OCI-M1 (cell line): ENCODE measurements around the gene ADAM19.
"Not testable (repeated sequence)": the region's sequence is repeated elsewhere in the genome, so short reads cannot be mapped to it uniquely, and the experiment has no call there.

Source experiments
- DNase-seq: peaks from one replicate; lab custom pipeline; 2025; lab: John Stamatoyannopoulos, UW

The ADAM19 gene

DNA sequence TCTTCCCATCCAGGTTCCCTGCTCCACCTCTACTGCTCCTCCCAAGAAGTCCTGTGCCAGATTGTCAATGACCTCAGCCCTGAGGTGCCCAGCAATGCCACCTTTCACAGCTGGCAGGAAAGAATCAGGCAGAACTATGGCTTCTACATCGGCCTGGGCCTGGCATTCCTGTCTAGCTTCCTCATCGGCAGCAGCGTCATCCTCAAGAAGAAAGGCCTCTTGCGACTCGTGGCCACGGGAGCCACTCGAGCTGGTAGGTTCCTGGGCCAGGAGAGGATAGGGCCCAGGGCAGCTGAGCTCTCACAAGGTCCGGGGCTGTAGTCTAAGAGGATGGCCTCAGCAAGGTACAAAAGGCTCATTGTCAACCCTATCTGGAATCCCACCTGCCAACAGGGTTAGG is 112.5 kb downstream of the ADAM19 start:
- DNase-seq = no peak

DNA sequence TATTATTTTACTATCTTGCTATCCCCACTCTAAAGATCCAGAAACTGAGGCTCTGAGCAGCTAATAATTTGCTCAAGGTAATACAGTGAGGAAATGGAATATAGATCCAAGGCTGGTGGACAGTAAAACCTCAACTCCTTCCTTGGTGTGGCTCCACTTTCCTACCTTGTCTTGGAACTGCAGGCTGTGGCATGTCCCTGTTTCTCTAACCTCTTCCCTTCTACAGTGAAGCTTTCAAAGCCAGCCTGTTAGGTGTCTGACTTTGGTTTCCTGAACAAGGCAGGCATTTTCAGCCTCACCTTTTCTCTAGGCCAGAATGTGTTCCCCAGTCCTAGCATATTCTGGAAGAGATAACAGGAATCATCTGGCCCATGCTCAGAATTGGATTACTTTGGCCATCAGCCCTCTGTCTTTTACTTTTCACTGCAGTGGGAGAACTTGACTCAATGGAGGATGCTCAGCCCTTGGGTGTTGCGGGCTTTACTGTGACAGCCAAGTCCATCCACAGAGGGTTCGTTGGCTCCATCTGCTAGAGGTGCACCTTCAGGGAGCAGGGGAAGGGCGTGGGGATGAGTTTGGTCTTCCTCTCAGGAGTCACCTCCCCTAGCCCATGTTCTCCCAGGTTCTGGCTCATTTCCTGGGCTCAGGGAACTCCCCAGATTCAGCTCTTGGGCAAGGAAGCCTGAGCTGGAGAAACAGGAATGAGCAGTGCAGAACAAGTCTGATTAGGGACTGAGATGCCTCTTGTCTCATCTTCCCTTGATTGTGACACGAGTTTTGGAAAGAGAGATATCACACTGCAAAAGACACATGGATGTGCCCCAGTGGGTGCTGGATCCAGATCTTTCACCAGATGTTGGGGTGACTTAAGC is 114.4 kb downstream of the ADAM19 start:
- DNase-seq = no peak

DNA sequence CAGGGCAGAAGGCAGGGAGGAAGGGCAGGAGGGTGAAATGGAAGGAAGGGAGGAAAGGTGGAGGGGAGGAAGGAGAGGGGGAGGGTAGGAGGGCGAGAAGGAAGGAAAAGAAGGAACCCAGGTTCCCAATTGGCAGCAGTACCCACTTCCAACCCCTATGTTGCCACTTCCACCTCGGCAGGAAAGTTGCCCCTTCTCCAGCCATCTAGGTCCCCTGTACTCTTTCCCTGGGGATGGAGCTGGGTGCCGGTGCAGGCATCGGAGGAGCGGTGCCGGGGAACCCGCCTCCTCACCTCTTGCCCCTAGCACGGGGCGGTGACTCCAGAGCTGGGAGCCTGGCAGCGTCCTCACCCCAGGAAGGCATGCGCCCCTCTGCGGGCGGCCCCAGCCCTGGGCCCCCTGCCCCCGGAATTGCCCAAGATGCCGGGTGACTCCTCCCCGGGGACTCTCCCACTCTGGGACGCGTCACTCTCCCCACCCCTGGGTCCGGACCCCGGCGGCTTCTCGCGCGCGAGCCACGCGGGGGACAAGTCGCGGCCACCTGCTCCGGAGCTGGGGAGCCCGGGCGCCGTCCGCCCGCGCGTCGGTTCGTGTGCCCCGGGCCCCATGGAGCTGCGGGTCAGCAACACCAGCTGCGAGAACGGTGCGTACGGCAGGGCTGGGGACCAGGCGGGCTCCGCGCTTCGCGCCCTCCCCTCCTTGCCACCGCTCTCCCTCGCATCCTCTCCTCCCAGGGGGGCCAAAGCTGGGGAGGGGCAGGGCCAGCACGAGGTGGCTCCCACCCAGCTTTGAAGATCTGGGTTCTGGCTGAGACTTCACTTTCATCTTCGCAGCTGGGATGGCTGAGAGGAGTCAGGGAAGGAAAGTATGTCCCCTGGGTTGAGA is 115.6 kb downstream of the ADAM19 start, which contains the start of gene NIPAL4:
Gene NIPAL4 (plus strand): TSS at position 499 of the 885 bp plus-strand sequence. CDS start 108 bp downstream, at position 607.
- no peak for DNase-seq

DNA sequence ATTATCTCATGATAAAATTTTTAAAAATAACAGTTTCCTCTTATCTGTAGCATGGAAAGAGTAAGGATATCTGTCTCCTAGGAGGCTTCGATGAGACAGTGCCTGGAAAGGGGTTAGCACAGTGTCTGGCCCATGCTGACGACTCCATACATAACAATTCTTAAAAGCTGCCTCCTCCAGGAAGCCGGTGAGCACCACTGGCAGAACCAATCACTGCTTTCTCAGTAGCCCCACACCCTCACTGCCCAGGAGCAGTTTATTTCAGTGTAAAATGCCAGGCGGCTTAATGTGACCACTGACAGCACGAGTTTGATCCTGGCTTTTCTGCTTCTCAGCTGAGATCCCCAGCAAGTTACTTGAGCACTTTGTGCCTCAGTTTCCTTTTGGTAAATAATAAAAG is 116.7 kb downstream of the ADAM19 start:
- DNase-seq = no peak

DNA sequence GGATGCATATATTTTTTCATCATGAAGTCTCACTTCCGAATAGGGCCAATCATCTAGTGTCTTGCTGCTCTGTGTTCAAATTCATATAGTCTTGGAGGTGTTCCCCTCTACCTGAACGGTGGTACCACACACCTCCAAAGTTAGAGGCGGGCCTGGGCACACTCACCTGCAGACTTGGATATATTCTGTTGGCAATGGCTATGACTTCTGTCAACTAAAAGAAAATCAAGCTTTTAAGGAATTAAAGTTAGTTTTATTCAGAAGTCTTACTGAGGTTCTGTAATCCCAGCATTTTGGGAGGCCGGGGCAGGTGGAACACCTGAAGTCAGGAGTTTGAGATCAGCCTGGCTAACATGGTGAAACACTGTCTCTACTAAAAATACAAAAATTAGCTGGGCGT is 118.2 kb downstream of the ADAM19 start:
- DNase-seq = no peak

DNA sequence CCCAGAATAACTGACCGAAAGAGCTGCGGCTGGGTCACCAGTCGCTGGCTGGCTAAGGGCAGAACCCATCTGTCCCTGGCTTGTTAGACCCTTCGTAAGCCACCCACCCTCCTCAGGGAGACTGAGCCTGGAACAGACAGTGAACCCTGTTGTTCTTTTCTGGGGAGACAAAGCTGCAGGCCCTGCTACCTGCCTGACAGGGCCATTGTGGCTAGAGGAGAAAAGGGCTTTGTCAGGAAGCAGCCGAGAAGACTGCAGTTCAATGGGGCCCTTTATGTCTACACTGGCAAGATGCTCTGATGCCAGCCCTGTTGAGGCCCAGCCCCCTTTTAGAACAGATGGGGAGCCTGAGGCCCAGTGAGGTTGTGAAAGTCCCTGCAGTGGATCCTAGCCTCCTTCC is 119.3 kb downstream of the ADAM19 start:
- no peak for DNase-seq

DNA sequence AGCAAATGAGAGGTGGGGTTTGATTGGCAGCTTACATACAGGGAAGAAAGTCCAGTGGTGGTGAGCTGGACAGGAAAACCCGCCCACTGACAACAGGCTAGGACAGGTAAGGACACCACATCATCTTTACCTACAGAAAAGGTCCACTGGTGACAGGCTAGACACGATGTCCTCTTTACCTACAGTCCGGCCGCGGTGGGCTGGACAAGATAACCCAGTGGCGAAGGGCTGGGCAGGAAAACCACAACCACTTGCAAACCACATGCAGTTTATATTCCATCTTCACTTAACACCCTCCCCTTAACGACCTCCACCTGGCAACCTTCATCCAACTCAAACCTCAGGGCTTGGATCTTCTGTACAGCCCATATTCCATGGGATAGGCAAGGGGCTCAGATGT is 120.5 kb downstream of the ADAM19 start:
- DNase-seq = no peak

DNA sequence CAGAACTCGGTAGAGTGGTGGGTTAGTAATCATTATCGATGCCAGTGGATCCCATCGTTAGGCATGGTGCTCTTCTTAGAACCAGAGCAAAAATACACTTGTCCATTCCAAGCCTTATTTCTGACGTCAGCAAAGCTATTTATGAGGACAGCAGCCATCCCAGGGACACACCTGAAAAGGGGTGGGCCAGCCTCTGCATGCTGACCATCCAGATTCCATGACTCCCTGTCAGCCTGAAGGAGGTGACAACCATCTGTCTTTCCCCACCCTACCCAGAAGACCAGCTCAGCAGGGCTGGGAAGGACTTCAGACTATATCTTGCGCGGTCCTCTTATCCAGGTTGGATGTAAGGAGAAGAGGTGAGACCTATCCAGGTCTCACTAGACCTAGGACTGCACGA is 121.3 kb downstream of the ADAM19 start:
- DNase-seq = no peak

DNA sequence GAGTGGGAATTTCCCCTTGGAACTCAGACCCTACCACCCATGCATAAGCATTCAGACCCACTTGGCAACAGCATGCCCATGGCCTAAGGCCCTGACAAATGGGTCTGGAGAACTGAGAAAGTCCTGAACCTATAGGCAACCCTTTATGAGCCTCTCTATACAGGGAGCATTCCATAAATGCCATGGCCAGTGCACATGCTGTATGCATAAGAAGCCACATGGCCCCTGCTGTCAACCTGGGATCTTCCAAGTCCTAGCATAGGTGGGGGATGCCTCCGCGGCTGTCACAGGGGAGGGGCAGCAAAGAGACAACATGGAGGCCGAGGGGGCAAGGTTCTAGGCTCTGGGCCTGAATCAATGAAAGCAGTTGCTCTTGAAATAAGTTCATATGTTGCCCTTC is 123.8 kb downstream of the ADAM19 start:
- no peak for DNase-seq

DNA sequence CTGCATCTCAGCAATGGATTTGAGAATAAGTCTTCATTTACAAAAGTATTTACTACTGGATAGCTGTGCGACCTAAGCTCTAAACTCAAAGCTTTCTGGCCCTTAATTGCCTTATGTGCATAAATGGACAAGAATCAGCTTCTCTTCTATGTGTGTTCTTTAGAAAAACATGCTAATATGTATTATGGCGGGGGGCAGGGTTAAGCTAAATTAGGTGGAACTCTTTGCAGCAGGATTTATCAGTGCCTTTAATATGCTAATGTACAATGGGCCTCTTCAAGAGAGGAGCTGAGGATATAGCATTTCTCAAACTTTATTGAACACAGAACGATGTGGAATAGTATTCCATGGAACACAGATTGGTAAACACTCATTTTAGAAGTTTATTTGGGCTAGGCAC is 125.6 kb downstream of the ADAM19 start:
- DNase-seq = no peak

DNA sequence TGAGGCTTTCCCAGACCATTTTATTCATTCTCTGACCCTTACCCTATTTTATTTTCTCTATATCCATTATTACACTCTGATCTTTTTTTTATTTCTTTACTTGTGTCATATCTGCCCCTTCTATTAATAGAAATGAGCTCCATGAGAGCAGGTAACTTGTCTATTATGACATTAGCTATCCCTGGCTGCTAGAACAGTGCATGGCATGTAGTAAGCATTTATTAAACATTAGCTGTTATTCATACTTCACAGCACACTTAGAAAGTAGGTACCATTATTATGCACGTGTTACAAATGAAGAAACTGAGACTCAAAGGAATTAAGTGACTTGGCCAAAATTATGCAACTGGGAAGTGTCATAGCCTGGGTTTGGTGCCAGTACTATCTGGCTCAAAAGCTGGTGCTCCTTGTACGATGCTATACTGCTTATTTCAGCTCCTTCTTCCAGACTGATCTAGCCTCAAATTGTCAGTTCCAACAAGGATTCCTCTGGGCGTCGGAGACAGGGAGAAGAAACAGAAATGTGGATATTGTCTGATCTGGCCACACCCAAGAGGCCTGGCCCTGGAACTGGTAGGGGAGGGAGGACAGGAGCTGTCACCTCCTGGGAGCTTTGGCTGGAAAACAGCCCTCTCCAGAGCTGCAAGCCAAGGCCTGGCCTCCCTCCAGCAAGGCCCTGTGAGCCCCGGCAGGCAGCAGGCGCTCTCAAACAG is 126.4 kb downstream of the ADAM19 start:
- no peak for DNase-seq

DNA sequence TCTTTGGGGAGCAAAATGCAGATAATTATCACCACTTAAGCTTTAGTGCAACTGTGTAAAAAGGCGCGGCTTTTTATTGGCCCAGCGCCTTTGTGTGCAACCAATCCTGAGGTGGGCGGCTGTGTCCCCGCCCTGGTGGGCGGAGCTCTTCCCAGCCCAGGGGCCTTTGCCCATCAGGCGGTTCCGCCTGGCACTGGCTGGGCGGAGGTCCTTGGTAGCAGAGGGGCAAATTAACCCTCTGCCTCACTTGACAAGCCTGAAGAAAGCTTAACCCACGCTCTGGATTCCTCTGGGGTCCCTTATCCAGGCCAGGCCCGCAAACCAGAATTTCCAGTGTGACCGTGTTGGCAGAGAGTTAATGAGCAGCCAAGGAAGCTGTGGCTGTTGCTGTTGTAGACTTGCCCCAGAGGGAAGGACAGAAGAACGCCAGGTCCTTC is 128.4 kb downstream of the ADAM19 start:
- no peak for DNase-seq

DNA sequence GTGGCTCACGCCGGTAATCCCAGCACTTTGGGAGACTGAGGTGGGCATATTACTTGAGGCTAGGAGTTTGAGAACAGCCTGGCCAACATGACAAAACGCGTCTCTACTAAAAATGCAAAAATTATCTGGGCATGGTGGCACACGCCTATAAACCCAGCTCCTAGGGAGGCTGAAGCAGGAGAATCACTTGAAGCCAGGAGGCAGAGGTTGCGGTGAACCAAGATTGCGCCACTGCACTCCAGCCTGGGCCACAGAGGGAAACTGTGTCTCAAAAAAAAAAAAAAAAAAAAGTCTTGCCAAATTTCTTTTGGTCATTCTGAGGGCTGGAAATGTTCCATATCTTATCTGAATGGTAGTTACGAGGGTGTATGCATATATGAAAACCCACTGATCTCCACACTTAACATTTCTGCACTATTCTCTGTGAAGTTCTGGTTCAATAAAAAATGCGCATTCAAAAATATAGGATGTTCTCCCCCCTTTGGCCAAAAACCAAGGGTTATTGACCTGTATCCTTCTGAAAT is 129.1 kb downstream of the ADAM19 start:
- peak; percentile 40 for DNase-seq

DNA sequence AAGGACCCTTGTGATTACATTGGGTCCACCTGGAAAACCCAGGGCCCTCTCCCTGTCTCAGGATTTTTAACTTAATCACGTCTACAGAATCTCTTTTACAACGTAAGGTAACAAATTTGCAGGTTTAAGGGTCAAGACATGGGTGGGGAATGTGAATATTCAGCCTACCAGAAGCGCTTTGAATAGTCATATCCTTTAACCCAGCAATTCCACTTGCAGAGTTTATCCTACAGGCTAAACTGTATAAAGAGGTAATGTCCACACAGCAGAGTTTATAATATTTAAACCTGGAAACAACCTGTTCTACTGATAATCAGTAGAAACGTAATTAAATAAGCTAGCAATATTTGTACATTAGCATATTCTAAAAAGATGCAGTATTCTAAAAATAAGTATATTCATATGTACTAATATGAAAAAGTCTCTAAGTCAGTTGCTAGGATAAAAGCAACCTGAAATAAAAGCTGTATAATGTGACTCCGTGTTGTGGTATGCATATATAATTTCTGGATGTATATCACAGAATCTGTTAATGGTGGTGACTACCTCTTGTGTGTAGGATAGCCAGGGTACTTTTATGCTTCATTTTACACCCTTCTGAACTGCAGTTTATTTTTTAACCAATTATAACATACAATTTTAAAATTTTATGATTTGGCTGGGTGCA is 129.7 kb downstream of the ADAM19 start:
- no peak for DNase-seq

DNA sequence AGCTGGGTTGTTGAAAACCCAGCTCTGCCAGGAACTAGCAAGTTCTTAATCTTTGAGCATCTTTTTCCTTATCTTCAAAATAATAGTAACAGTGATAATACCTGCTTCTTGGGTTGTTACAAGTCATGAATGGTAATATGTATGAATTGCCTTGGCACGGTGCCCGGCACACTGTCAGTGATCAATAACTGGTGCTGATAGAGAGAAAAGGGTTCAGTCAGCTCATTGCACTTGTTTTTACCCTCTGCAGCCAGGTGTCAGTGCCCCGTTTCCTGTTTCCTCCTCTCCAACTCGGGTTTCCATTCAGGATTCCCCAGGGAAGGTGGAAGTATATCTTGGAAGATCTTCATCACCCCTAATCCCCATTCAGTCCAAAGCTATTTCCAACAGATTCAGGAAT is 131.4 kb downstream of the ADAM19 start:
- no peak for DNase-seq

DNA sequence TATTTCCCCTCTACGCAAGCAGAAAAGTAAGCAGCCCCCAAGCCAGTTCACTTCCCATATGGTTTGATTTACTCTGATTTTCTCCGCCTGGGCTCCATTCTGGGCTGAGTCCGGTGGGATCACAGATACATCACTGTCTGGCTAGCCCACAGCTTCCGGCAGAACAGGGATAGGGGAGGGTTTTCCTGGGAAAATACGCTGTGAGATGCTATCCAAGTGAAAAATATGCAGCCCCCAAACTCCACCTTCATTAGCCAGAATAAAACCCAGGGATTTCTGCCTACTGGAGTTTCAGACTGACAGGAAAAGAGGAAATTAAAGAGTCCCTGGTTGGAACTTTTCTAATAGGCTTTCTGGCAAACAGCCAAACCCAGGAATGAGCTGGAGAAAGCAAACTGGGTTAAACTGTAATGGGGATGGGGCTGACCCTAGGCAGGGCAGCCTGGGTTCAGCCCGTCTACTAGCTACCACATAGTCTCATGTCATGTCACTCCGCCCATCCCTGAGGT is 132.5 kb downstream of the ADAM19 start:
- DNase-seq = no peak

DNA sequence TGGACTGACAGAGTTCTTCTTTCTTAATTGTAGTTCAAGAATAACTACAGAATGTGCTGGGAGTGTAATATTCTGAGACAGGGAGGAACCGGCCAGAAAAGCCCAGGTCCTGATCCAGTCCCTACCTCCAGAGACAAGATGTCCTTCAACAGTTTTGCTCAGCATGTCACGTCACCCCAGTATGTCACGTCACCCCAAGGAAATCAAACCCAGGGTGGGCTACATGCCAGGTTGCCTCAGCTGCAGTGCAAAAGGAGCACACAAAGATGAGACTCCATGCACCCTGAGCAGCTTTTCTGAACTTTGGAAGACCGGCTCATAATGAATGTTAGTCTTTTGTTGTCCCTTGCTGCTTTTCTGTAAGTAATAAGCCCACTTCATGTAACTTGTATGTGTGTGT is 141.5 kb downstream of the ADAM19 start:
- DNase-seq = no peak

DNA sequence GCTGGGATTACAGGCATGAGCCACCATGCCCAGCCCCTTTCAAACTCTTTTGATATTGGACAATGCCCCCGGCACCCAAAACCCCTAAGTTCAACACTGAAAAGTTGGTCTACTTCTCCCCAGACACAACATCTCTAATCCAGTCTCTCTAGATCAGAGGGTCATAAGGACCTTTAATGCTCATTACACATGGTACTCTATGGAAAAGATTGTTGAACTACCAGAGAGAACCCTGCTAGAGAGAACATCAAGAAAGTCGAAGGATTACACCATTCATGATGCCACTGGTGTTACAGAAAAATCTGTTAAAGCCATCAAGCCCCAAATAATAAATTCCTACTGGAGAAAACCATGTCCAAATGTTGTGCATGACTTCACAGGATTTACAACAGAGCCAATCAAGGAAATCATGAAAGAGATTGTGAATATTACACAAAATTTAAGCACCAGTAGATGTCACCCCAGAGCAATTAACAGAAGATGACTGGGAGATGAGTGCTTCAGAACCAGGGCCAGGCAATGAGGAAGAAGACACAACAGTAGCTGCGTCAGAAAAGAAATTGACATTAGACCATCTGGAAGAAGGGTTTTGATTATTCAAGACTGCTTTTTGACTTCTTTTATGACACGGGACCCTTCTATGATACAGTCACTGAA is 143.9 kb downstream of the ADAM19 start:
- peak; percentile 76 for DNase-seq

DNA sequence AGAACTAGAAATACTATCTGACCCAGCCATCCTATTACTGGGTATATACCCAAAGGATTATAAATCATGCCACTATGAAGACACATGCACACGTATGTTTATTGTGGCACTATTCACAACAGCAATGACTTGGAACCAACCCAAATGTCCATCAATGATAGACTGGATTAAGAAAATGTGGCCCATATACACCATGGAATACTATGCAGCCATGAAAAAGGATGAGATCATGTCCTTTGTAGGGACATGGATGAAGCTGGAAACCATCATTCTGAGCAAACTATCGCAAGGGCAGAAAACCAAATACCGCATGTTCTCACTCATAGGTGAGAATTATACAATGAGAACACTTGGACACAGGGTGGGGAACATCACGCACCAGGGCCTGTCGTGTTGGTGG is 145.7 kb downstream of the ADAM19 start:
- not testable (repeated sequence) for DNase-seq
